K562 (cell line): ENCODE results near the gene DENND5B.

Experiments used
- ATF6 ChIP-seq: sonication (generic); formaldehyde crosslinking; IDR thresholded peaks from 2 replicates; pipeline ENCODE4 v1.4.0; 2020; ENCODE audit warnings: mild to moderate bottlenecking, missing genetic modification reagents
- CREB1 ChIP-seq, 2 experiments: sonication (generic) in 1 of 2; formaldehyde crosslinking in 1 of 2; IDR thresholded peaks; 2 replicates each; pipeline versions ENCODE4 v1.6.1 to v1.8.0; 2012 to 2022; ENCODE audit warnings: inconsistent platforms in 1 of 2, mild to moderate bottlenecking in 1 of 2, missing genetic modification reagents in 1 of 2, moderate library complexity in 1 of 2
- IRF2 ChIP-seq: sonication (generic); formaldehyde crosslinking; IDR thresholded peaks from 2 replicates; pipeline ENCODE4 v1.8.1; 2022; ENCODE audit warnings: mild to moderate bottlenecking, missing genetic modification reagents
- KLF16 ChIP-seq: IDR thresholded peaks from 2 replicates; pipeline ENCODE4 v1.6.1; 2016; ENCODE audit warnings: antibody characterized with exemption
- REST ChIP-seq, 2 experiments: fragments of 450-650 bp; formaldehyde crosslinking in 1 of 2; IDR thresholded peaks; 2 replicates each; pipeline versions ENCODE4 v1.4.0 to v1.6.1; 2014 to 2020; ENCODE audit warnings: mild to moderate bottlenecking in 2 of 2, borderline replicate concordance in 1 of 2, low read depth in 1 of 2
- ZBTB11 ChIP-seq, 3 experiments: fragments of 200-800 bp in 1 of 3; fragments of 250-450 bp in 1 of 3; fragments of 450-650 bp in 1 of 3; sonication (Bioruptor Pico) in 1 of 3; sonication (Bioruptor generic) in 1 of 3; formaldehyde crosslinking in 1 of 3; IDR thresholded peaks; 2 replicates each; pipeline versions ENCODE4 v1.6.1 to v1.8.0; 2016 to 2022; ENCODE audit warnings: mild to moderate bottlenecking in 2 of 3, missing genetic modification characterization in 2 of 3, missing compliant biosample characterization in 1 of 3, moderate library complexity in 1 of 3
- ZNF778 ChIP-seq: fragments of 450-650 bp; formaldehyde crosslinking; IDR thresholded peaks from 2 replicates; pipeline ENCODE4 v1.4.0; 2020; ENCODE audit warnings: mild to moderate bottlenecking, moderate library complexity

- TF ChIP-seq IRF2 = no peak
- no peak for TF ChIP-seq CREB1 (IDR thresholded peaks at IDR 0.05)
- no peak for TF ChIP-seq CREB1 (CRISPR knock-in tag; IDR thresholded peaks at IDR 0.05)
- TF ChIP-seq ZNF778 (CRISPR knock-in tag) = no peak
- no peak for TF ChIP-seq ZBTB11 (CRISPR knock-in tag; IDR thresholded peaks at IDR 0.05)
- no peak for TF ChIP-seq ATF6 (CRISPR knock-in tag)
- no peak for TF ChIP-seq REST (IDR thresholded peaks at IDR 0.05; ENCODE audit: borderline replicate concordance)
- no peak for TF ChIP-seq REST (CRISPR knock-in tag; IDR thresholded peaks at IDR 0.05; ENCODE audit: low read depth)
- no peak for TF ChIP-seq KLF16
These were observed 33.2 kb downstream of the DENND5B start for GRCh38 chr12:31557707-31558106.
